Hematopoietic multipotent progenitor cell treated with erythropoietin and hydrocortisone succinate and interleukin-3 and kit ligand, for 17 days (in vitro differentiated cells): ENCODE results near the gene PAX7.

Experiments
- DNase-seq: peaks from one replicate; pipeline ENCODE4 v3.0.0-alpha.2; 2015; ENCODE audit warnings: low spot score

PAX7 gene

GRCh38 chr1:18796950-18797349 is 166.3 kb downstream of the PAX7 start:
- no peak for DNase-seq
